Lower leg skin (tissue), 3 donors: ENCODE data around the gene CST7.

Experiments
- CTCF ChIP-seq, 3 donors: fragments of 450-650 bp; IDR thresholded peaks; one replicate each; pipeline ENCODE4 v1.5.1; 2016; ENCODE audit warnings: antibody characterized with exemption in 3 of 3, mild to moderate bottlenecking in 3 of 3, moderate library complexity in 2 of 3
- POLR2A ChIP-seq, 2 donors: fragments of 450-650 bp; IDR thresholded peaks; one replicate each; pipeline ENCODE4 v1.6.1; 2016 to 2017; ENCODE audit warnings: antibody characterized with exemption in 2 of 2, mild to moderate bottlenecking in 1 of 2, moderate library complexity in 1 of 2

DNA sequence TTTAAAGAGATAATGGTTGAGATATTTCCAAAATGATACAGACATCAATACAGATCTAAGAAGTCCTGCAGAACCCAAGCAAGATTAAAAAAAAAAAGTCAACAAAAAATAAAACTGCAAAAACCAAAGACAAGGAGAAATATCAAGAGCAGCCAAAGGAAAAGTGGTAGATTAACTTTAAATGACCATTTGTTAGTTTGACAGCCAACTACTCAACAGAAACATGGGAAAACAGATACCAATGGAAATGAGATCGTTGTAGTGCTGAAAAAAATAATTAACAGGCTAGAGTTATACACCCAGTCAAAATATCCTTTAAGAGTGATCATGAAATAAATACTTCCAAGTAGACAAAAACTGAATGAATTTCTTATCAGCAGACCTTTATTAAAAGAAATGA, 53.9 kb downstream of the CST7 start:
- TF ChIP-seq CTCF (IDR thresholded peaks at IDR 0.05): no peak
- no peak for TF ChIP-seq POLR2A (IDR thresholded peaks at IDR 0.05)
